GM12874 (cell line): ENCODE measurements around the gene SKA3.

ENCODE experiments used
- TF ChIP-seq, protein P1 (sequence below): IDR thresholded peaks from 2 replicates; pipeline ENCODE4 v1.5.1; 2011; ENCODE audit warnings: low read depth, mild to moderate bottlenecking, control low read depth, low read length, moderate library complexity; ENCODE audit not compliant: insufficient read depth

Gene SKA3

DNA sequence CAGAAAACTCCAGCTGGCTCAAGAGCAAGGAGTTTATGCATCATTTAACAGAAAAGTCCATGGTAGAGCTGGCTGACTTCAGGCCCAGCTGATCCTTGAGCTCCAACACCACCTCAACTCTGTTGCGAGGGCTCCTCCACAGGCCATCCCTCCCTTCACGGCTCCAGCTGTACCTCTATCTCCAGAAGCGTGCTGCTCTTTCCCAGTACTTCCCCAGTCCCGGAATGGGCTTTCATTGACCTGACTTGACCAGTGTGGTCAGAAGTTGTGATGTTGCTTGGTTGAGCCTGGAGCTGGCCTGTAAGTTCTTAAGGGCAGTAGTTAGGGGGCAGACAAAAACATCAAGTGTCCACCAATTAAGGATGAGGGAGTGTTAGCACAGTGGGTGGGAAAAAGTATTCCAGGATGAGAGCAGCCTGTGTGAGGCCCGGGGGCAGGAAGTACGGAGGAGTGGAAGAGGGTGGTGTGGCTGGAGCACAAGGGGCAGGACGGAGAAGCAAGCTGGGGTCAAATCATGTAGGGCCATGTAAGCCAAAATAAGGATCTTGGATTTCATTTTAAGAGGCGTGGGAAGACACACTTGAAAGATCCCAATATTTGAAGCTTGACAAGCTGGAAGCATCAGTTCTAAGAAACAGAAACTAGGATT lies 24.0 kb downstream of the SKA3 start:
- TF ChIP-seq, protein P1, sequence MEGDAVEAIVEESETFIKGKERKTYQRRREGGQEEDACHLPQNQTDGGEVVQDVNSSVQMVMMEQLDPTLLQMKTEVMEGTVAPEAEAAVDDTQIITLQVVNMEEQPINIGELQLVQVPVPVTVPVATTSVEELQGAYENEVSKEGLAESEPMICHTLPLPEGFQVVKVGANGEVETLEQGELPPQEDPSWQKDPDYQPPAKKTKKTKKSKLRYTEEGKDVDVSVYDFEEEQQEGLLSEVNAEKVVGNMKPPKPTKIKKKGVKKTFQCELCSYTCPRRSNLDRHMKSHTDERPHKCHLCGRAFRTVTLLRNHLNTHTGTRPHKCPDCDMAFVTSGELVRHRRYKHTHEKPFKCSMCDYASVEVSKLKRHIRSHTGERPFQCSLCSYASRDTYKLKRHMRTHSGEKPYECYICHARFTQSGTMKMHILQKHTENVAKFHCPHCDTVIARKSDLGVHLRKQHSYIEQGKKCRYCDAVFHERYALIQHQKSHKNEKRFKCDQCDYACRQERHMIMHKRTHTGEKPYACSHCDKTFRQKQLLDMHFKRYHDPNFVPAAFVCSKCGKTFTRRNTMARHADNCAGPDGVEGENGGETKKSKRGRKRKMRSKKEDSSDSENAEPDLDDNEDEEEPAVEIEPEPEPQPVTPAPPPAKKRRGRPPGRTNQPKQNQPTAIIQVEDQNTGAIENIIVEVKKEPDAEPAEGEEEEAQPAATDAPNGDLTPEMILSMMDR = no peak

GRCh38 chr13:21150013-21150412 lies 26.3 kb downstream of the SKA3 start:
- TF ChIP-seq, protein P1 = no peak

DNA sequence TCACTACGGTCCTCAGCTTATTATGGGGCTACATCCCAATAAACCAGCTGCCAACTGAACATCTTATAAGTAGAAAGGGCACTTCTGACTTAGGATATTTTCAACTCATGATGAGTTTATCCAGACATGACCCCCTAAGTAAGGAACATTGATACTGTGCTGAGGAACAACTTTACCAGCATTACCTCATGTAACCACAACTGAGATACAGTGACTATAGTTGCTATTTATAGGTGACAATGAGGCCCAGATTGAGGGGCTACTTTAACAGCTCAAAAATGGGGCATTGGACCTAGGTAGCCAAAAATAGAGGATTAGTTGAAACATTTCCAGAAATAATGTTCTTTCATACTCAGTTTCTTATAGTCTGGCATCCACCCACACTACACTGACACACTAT lies 26.8 kb downstream of the SKA3 start:
- TF ChIP-seq, protein P1 = no peak

DNA sequence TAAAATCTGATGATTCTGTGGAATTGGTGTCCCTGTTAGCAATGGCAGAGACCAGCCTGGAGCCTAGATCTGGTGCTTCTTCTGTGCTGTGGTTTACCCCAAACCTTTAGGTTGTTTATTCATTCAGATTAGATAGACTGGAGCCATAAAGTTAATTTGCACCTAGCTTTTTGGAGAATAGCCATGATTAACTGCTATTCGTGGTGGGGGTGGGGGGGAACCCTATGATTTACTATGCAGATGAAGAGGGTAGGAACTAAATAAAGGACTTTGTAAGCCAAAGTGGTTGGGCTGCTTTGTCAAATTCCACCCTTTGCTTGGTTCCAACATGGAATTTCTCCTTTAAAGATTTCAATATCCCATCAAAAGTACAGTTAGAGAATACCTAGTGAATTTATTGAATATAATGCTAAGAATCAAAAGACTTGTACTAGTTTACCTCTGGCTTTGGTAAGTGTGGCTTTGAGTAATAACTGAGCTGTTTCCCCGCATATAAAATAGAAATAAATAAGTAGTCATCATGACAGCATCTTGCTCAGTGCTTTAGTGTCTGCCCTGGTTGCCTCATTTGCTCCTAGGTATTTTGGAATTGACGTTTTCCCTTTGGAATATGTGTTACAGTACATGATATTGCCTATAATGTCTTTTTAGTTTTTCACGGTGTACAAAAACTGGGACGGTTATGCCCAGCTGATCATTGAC lies 27.6 kb downstream of the SKA3 start:
- TF ChIP-seq, protein P1 = no peak

- TF ChIP-seq, protein P1 = no peak
Observed at GRCh38 chr13:21147827-21148226, 28.5 kb downstream of the SKA3 start.

GRCh38 chr13:21142766-21143165 lies 33.6 kb downstream of the SKA3 start:
- TF ChIP-seq, protein P1 = no peak

GRCh38 chr13:21139374-21139773 lies 37.0 kb downstream of the SKA3 start:
- TF ChIP-seq, protein P1 = no peak
